ENCODE data around the gene DCXR. TPM values are rescaled to one million over a fixed set of nuclear protein-coding genes. Genes with fewer than 3 reads are reported as not detected.

DCXR gene
- total RNA-seq, 1 experiment from 2014 or later, result 306 TPM

GRCh38 chr17:81992306-81993102, 45.0 kb downstream of the DCXR start:
- no peak overlapping the region; the same call in 1 of the 2 replicates for H3K27ac ChIP-seq (ENCODE audit: low read depth, low read length)
- H3K79me2 ChIP-seq (ENCODE audit: insufficient read depth, low read length), result no peaks in the 10 kb centered on the region
- no peak overlapping the region for H3K9ac ChIP-seq (ENCODE audit: low read length)
- H3K36me3 ChIP-seq (ENCODE audit: control insufficient read depth in 1 of 2, insufficient read depth in 2 of 2, low read length in 2 of 2), result no peaks in the 10 kb centered on the region; a peak in 1 of 4 replicates
- H2AFZ ChIP-seq (ENCODE audit: low read depth, low read length, poor library complexity, severe bottlenecking), result no peak overlapping the region
- intact Hi-C loops (cut with micrococcal nuclease), result no loop called here
- H3K4me1 ChIP-seq (ENCODE audit: control insufficient read depth in 1 of 2, insufficient read depth in 2 of 2, low read length in 2 of 2), result peaks cover 10 to 11% of the 10 kb centered on the region in 2 experiments; a peak in 3 of 4 replicates
- RAD21 ChIA-PET (ENCODE audit: low non-redundant PET in 1 of 2, low total read pairs in 2 of 2, uncharacterized antibody in 2 of 2, unreplicated experiment in 2 of 2), result no interaction called here
- CTCF ChIA-PET, result no interaction called here
- no peaks in the 10 kb centered on the region for H3K9me2 ChIP-seq (ENCODE audit: insufficient read depth)
- no peak for DNase-seq (ENCODE audit: low read depth, low spot score)
- POLR2A ChIA-PET, result no interaction called here
- TF ChIP-seq EGR1 (IDR thresholded peaks at IDR 0.05; ENCODE audit: low read depth), result no peak
- TF ChIP-seq EZH2 (IDR thresholded peaks at IDR 0.05), result no peak
- no peak for TF ChIP-seq CBX3 (IDR thresholded peaks at IDR 0.05; ENCODE audit: low read depth)
- no peak for TF ChIP-seq YY1 (IDR thresholded peaks at IDR 0.05; ENCODE audit: extremely low read depth, insufficient replicate concordance, low read depth, low read length)
- TF ChIP-seq ATF3 (IDR thresholded peaks at IDR 0.05), result no peak
- TF ChIP-seq TCF7L2 (IDR thresholded peaks at IDR 0.05; ENCODE audit: borderline replicate concordance, extremely low read depth, insufficient read depth, insufficient read length), result no peak
- TF ChIP-seq POLR2AphosphoS5 (IDR thresholded peaks at IDR 0.05; ENCODE audit: low read depth, low read length), result no peak
- H3K4me2 ChIP-seq (ENCODE audit: low read length), result no peak overlapping the region
- no peaks in the 10 kb centered on the region for H4K20me1 ChIP-seq (ENCODE audit: insufficient read depth)
- no peak for ATAC-seq
- no peaks in the 10 kb centered on the region for H3K9me3 ChIP-seq (ENCODE audit: control insufficient read depth in 1 of 2, insufficient read depth in 1 of 2, low read depth in 1 of 2, low read length in 2 of 2)
- no peak overlapping the region for H3K4me3 ChIP-seq (replicated peaks in 1 of 2; ENCODE audit: low read depth in 1 of 2, low read length in 2 of 2)
- no TSS peak for BruUV-seq (replicated peaks)
- no peaks in the 10 kb centered on the region for H3K27me3 ChIP-seq (ENCODE audit: insufficient read depth, low read length)

DNA sequence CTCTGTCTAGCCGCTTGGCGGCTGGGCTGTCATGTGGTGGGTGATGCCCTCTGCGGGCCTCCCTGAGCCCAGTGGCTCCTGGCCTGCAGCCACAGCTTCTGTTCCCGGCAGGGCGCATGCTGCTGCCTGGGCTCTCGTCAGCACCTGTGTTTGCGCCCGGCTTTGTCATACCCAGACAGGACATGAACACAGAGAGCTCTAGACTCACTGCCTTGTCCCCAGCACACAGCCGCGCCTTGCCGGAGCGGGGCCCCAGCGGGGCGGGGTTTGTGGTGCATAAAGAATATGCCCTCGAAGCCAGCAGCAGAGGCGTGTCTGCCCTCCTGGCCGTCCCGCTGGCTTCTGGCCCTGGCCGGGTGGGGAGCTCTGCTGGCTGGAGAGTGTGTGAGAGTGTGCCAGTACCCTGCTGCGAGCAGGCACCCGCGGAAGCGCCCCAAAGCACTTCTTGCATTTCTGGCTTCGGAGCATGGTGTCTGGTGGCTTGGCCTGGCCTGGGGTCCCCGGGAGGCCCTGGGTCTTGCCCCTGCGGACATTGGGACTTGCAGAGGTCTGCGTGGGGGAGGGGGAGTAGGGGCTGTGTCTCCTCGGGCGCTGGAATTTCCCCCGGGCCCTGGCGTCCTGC, 45.7 kb downstream of the DCXR start:
- H3K36me3 ChIP-seq (ENCODE audit: control insufficient read depth in 1 of 2, insufficient read depth in 2 of 2, low read length in 2 of 2), result no peaks in the 10 kb centered on the region; a peak in 1 of 4 replicates
- no peaks in the 10 kb centered on the region for H3K79me2 ChIP-seq (ENCODE audit: insufficient read depth, low read length)
- H3K27ac ChIP-seq (ENCODE audit: low read depth, low read length), result peak overlapping the region; percentile 34; the same call in 1 of the 2 replicates
- ATAC-seq (peak; percentile 59), DNase-seq (ENCODE audit: low read depth, low spot score) (no peak)
- intact Hi-C loops (cut with micrococcal nuclease), result no loop called here
- TF ChIP-seq, protein P1, sequence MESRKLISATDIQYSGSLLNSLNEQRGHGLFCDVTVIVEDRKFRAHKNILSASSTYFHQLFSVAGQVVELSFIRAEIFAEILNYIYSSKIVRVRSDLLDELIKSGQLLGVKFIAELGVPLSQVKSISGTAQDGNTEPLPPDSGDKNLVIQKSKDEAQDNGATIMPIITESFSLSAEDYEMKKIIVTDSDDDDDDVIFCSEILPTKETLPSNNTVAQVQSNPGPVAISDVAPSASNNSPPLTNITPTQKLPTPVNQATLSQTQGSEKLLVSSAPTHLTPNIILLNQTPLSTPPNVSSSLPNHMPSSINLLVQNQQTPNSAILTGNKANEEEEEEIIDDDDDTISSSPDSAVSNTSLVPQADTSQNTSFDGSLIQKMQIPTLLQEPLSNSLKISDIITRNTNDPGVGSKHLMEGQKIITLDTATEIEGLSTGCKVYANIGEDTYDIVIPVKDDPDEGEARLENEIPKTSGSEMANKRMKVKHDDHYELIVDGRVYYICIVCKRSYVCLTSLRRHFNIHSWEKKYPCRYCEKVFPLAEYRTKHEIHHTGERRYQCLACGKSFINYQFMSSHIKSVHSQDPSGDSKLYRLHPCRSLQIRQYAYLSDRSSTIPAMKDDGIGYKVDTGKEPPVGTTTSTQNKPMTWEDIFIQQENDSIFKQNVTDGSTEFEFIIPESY (IDR thresholded peaks at IDR 0.05; ENCODE audit: extremely low read depth, insufficient replicate concordance, low read length), result no peak
- no peak for TF ChIP-seq ZFX (IDR thresholded peaks at IDR 0.05)
- no peak for TF ChIP-seq MAX (IDR thresholded peaks at IDR 0.05)
- TF ChIP-seq JUND (IDR thresholded peaks at IDR 0.05), result no peak
- no peak for TF ChIP-seq EZH2phosphoT487 (IDR thresholded peaks at IDR 0.05; ENCODE audit: borderline replicate concordance)
- TF ChIP-seq POLR2AphosphoS5 (IDR thresholded peaks at IDR 0.05; ENCODE audit: low read depth, low read length), result no peak
- TF ChIP-seq ATF3 (IDR thresholded peaks at IDR 0.05), result no peak
- no peak for TF ChIP-seq FOSL1 (IDR thresholded peaks at IDR 0.05; ENCODE audit: low read depth)
- no peak for TF ChIP-seq ELF1 (IDR thresholded peaks at IDR 0.05; ENCODE audit: borderline replicate concordance, low read depth)
- TF ChIP-seq RAD21 (IDR thresholded peaks at IDR 0.05; ENCODE audit: low read depth), result no peak
- H4K20me1 ChIP-seq (ENCODE audit: insufficient read depth), result no peaks in the 10 kb centered on the region
- H3K9me2 ChIP-seq (ENCODE audit: insufficient read depth), result no peaks in the 10 kb centered on the region
- no peak overlapping the region for H2AFZ ChIP-seq (ENCODE audit: low read depth, low read length, poor library complexity, severe bottlenecking)
- H3K9me3 ChIP-seq (ENCODE audit: control insufficient read depth in 1 of 2, insufficient read depth in 1 of 2, low read depth in 1 of 2, low read length in 2 of 2), result no peaks in the 10 kb centered on the region
- no TSS peak for BruUV-seq (replicated peaks)
- no peaks in the 10 kb centered on the region for H3K27me3 ChIP-seq (ENCODE audit: insufficient read depth, low read length)
- peaks cover 10 to 11% of the 10 kb centered on the region in 2 experiments; a peak in 3 of 4 replicates for H3K4me1 ChIP-seq (ENCODE audit: control insufficient read depth in 1 of 2, insufficient read depth in 2 of 2, low read length in 2 of 2)
- RAD21 ChIA-PET (ENCODE audit: low non-redundant PET in 1 of 2, low total read pairs in 2 of 2, uncharacterized antibody in 2 of 2, unreplicated experiment in 2 of 2), result no interaction called here
- POLR2A ChIA-PET, result no interaction called here
- H3K4me3 ChIP-seq (replicated peaks in 1 of 2; ENCODE audit: low read depth in 1 of 2, low read length in 2 of 2), result no peak overlapping the region
- peak overlapping the region; percentile 2; the same call in 1 of the 2 replicates for H3K4me2 ChIP-seq (ENCODE audit: low read length)
- CTCF ChIA-PET, result no interaction called here
- no peak overlapping the region for H3K9ac ChIP-seq (ENCODE audit: low read length)
